Fibroblast of pulmonary artery (primary cell): ENCODE measurements around the gene RCN1.
A peak's percentile ranks its signal among the peaks of the same experiment; 100 is the strongest.

ENCODE experiments used
- DNase-seq: peaks from one replicate; pipeline ENCODE4 v3.0.0-alpha.2; 2010; ENCODE audit warnings: low read depth
- H3K4me3 ChIP-seq: replicated peaks from 2 replicates; pipeline ENCODE4 v1.5.1; 2011; ENCODE audit warnings: low read depth, mild to moderate bottlenecking, control low read depth, low read length, moderate library complexity
- TF ChIP-seq, protein P1 (sequence below): IDR thresholded peaks from 2 replicates; pipeline ENCODE4 v1.5.1; 2011; ENCODE audit warnings: mild to moderate bottlenecking, control low read depth, low read length, inconsistent platforms; ENCODE audit errors: missing control alignments

The RCN1 gene

GRCh38 chr11:32090545-32091370, at the start of gene RCN1:
Gene RCN1, plus strand, starts transcription at chr11:32091074. Its CDS starts 123 bp downstream, at chr11:32091197.
- H3K4me3 ChIP-seq: peak within 1 kb of the TSS; percentile 83
- peak; percentile 85 for DNase-seq
- TF ChIP-seq, protein P1, sequence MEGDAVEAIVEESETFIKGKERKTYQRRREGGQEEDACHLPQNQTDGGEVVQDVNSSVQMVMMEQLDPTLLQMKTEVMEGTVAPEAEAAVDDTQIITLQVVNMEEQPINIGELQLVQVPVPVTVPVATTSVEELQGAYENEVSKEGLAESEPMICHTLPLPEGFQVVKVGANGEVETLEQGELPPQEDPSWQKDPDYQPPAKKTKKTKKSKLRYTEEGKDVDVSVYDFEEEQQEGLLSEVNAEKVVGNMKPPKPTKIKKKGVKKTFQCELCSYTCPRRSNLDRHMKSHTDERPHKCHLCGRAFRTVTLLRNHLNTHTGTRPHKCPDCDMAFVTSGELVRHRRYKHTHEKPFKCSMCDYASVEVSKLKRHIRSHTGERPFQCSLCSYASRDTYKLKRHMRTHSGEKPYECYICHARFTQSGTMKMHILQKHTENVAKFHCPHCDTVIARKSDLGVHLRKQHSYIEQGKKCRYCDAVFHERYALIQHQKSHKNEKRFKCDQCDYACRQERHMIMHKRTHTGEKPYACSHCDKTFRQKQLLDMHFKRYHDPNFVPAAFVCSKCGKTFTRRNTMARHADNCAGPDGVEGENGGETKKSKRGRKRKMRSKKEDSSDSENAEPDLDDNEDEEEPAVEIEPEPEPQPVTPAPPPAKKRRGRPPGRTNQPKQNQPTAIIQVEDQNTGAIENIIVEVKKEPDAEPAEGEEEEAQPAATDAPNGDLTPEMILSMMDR: no peak

GRCh38 chr11:32043737-32044136, 47.1 kb upstream of the RCN1 start:
- H3K4me3 ChIP-seq: no peak overlapping the region
- no peak for DNase-seq
- TF ChIP-seq, protein P1: no peak

DNA sequence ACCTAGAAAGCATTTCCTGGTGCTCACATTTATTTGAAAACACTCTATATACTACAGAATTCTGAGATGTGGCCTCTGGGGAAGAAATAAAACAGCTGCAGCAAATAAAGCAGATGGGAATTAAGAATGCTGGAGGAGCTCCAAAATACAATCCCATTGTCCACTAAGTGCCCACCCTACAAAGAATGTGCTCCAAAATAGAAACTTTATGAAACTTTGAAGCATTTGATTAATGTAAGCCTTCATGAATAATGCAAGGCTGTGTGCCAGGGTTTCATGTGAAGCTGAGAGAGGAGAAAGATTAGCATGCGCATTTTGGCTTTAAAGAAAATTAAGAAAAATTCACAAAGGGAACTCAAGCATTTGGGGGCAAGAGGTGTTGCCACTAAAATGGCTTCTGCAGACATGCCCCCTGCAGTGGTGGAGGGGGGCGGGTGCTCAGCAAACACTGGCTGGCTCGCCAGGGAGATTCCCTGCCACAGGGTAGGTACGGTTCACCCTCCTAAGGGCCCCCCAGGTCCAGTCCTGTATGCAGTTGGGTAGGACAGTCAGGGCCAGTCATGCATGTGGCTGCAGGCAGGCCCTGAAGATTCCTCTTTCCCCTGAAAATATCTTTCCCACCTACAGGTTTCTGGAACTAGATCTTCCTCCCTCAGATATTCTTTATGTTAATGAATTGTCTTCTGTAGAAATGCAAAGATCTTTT, 46.6 kb upstream of the RCN1 start:
- H3K4me3 ChIP-seq: no peak overlapping the region
- TF ChIP-seq, protein P1: no peak
- peak; percentile 27 for DNase-seq

GRCh38 chr11:32045456-32045855, 45.4 kb upstream of the RCN1 start:
- no peak overlapping the region for H3K4me3 ChIP-seq
- DNase-seq: no peak
- TF ChIP-seq, protein P1: no peak

DNA sequence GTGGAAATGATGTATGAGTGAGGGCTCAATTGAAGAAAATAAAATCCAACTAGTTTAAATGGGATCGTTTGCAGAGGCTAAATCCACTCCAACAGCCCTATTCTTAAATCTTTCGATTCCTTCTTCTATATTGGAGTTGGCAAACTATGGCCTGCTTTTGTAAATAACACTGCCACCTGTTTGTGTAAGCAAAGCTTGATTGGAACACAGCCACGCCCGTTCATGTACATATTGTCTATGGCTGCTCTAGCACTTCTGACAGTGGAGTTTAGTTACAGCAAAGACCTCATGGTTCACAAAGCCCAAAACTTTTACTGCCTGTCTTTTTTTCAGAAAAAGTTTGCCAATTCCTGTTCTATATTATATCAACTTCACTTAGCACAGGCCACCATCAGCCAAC, 40.6 kb upstream of the RCN1 start:
- H3K4me3 ChIP-seq: no peak overlapping the region
- TF ChIP-seq, protein P1: no peak
- no peak for DNase-seq

DNA sequence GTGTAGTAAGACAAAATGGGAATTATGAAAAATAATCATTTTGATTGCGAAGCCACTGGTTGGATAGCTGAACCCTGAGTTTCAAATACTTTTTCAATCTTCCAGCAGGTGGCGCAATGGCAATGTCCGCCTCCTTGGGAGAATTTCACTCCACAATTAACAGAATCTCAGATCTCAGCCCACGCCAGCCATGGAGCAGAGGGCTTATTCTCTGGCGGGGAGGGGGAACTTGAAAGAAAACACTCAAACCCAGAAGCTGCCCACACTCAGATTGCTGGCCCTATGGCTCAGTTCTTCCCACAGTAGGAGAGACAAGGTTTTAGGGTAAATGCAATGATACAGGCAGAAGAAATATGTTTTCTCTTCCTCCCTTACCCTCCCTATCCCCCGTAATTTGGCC, 38.7 kb upstream of the RCN1 start:
- peak; percentile 74 for DNase-seq
- TF ChIP-seq, protein P1: peak; percentile 72
- no peak overlapping the region for H3K4me3 ChIP-seq
